ENCODE data around the gene RBM10.

Gene RBM10

DNA sequence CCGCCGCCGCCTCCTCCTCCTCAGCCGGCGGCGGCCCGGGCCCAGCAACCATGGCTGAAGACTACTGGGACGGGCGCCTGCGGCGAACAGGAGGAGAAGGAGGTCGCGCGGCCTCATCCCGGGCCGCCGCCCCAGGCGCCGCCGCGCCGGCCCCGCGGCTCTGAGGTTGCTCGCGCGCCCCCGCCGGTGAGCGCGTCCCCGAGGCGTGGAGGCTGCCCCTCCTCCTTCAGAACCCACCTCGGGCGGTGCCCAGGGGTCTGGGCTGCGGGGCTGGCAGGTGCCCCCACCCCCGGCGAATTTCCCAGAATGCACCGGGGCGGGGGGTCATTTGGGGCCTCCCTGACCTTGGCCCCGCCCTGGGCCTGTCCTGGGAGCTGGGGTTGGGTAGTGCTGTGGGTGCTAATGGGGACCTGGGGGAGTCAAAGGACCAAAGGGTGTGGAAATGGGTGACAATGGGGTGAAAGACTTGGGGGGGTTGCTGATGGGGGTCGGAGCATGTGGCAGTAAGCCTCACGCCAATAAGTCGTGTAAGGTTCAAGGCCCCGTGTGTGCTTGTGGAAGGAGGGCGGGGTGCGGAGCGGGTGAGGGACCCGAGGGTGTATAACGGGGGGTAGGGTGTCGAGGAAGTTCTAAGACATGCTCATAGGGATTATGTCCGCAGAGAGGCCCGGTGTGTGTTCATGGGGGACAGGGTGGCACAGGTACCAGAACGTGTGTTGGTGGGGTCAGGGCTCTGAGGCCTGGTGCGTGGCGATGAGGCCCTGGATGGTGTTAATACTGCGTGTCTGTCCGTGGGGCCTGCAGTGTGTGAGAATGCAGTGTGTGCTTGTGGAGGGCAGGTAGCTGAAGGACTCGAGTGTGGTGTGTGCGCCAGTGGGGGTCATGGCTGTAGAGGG is 74.1 kb downstream of the RBM10 start:
- no peak for FAIRE-seq

- no peak for FAIRE-seq
Measured at GRCh38 chrX:47221756-47222155, 76.7 kb downstream of the RBM10 start.

- no peak for FAIRE-seq
Measured at GRCh38 chrX:47222751-47223350, 77.8 kb downstream of the RBM10 start.

DNA sequence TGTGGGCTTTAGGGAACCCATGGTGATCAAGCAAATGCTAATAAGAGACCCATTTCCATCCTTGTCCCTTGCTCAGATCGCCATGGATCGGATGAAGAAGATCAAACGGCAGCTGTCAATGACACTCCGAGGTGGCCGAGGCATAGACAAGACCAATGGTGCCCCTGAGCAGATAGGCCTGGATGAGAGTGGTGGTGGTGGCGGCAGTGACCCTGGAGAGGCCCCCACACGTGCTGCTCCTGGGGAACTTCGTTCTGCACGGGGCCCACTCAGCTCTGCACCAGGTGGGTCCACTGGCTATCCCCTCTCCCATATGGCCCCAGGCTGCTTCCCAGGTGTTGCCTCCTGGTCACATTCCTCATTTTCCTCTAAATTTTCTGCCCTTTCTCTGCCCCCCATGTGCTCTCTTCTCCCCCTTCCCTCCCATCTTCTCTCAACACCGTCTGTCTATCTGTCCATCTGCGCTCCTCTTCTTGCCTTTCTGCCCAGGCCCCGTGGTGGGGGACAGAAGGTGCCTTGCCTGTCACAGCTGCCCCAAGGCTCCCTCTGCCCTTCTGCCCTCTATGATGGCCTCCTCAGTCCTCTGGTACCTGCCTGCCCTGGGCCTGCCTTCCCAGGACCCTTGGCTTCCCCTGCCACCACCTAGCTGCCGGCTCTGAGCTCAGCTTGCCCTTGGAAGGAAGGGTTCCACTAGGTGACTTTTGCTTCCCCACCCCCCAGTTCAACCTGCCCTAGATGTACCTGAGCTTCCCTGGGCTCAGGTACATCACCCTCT is 78.6 kb downstream of the RBM10 start:
- no peak for FAIRE-seq

- FAIRE-seq, result no peak
Measured at GRCh38 chrX:47224266-47224895, 79.4 kb downstream of the RBM10 start.

- FAIRE-seq, result no peak
Measured at GRCh38 chrX:47224896-47225290, 79.9 kb downstream of the RBM10 start.

GRCh38 chrX:47226071-47226470 is 81.0 kb downstream of the RBM10 start:
- no peak for FAIRE-seq

- no peak for FAIRE-seq
Measured at GRCh38 chrX:47226531-47227333, 81.7 kb downstream of the RBM10 start.

- FAIRE-seq, result no peak
Measured at GRCh38 chrX:47227334-47227583, 82.2 kb downstream of the RBM10 start.

- FAIRE-seq, result no peak
Measured at GRCh38 chrX:47228550-47229270, 83.7 kb downstream of the RBM10 start.

GRCh38 chrX:47229427-47229826 is 84.4 kb downstream of the RBM10 start:
- FAIRE-seq, result no peak

GRCh38 chrX:47230136-47230868 is 85.3 kb downstream of the RBM10 start:
- no peak for FAIRE-seq

GRCh38 chrX:47231167-47231566 is 86.1 kb downstream of the RBM10 start:
- no peak for FAIRE-seq

GRCh38 chrX:47232197-47232802 is 87.3 kb downstream of the RBM10 start:
- no peak for FAIRE-seq

GRCh38 chrX:47232803-47233332 is 87.8 kb downstream of the RBM10 start, which contains the start of gene USP11:
Gene USP11 (plus strand): TSS chrX:47233009. CDS start chrX:47233044, 35 bp downstream.
- FAIRE-seq, result no peak

- peak; percentile 23 for FAIRE-seq
Measured at GRCh38 chrX:47233333-47234113, 88.5 kb downstream of the RBM10 start.

- no peak for FAIRE-seq
Measured at GRCh38 chrX:47234583-47234982, 89.6 kb downstream of the RBM10 start.

DNA sequence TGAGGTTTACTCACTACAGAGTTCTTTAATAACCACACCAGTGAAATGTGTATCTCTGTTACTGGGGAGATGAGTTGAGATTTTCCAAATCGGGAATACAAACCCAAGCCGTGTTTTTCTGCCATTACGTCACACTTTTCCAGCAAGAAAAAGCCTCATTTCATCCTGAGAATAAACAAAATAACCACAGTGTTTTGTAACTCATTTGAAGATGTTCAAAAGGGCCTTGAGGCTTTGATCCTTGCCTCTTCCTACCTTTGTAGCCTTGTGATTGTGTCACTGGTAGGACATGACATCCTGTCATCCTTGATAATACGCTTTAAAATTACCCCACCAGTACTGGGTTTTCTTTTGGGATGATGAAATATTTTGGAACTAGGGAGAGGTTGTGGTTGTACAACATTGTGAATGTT is 90.7 kb downstream of the RBM10 start:
- no peak for FAIRE-seq
